HG02623 (cell line): Measurements from ENCODE around the gene PRRT2.
"Not testable (repeated sequence)": the region's sequence is repeated elsewhere in the genome, so short reads cannot be mapped to it uniquely, and the experiment has no call there.

Experiments used
- ATAC-seq: cut with Tn5 transposase; IDR thresholded peaks from one replicate; pipeline ENCODE4 v1.9.1; 2021; ENCODE audit warnings: moderate library complexity; ENCODE audit not compliant: unreplicated experiment

Gene PRRT2

DNA sequence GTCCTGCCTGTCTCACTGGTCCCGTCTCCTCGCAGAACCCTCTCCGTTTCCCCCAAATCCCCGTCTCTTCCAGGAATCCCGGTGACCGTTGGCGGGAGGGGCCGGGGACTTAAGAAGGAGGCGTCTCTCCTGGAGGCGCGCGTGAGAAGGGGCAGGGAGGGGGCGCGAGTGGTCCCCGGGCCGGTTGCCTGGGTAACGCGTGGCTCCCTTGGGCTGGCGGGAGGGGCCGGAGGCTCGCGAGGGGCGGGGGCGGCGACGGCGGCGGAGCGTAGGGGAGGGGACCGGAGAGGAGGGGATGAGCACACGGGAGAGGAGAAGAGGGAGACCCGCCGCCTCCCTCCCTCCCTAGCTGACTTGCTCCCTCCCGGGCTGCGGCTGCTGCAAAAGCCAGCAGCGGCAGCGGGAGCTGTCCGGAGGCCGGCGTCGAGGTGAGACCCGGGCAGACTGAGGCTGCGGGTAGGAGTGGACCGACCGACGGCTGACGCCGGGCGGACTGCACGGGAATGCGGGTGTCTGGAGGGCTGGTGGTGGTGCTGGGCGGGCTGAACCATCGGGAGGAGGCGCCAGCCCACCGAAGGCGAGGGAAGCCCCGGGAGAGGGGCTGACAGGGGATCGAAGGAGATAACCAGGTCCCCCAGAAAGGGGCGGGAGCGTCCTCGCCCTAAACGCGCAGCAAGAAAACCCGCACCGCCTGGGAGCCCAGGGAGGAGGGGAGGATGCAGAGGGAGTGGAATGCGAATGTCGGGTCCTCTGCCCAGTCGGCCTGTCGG, at the start of gene PRRT2:
TSS of gene PRRT2 (plus strand) at position 298 of the 770 bp plus-strand sequence. CDS start 862 bp downstream, outside the sequence.
- ATAC-seq: no peak

- ATAC-seq: no peak
Measured at GRCh38 chr16:29763326-29763725, 48.7 kb upstream of the PRRT2 start.

- no peak for ATAC-seq
Measured at GRCh38 chr16:29765167-29766032, 46.6 kb upstream of the PRRT2 start.

- ATAC-seq: no peak
Measured at GRCh38 chr16:29766571-29766970, 45.4 kb upstream of the PRRT2 start.

GRCh38 chr16:29767062-29767461, 44.9 kb upstream of the PRRT2 start:
- ATAC-seq: no peak

DNA sequence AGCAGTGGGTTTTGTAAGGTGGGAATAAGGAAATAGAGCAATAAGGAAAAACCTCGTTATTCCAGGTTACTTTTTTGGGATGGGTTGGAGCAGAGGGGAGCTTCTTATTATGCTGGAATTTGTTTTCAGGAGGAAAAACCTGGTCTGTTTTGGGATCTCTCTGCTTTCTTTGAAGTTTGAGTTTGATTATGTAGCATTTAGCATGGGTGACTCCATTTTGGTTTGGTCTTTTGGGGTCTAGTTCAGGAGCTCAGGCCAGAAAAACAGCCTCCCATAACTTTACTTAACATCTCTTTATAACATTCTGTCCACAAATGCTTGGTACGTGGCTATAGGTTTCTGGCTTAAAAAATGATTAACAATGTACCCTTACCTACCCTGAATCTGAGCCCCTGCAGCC, 42.5 kb upstream of the PRRT2 start:
- no peak for ATAC-seq

DNA sequence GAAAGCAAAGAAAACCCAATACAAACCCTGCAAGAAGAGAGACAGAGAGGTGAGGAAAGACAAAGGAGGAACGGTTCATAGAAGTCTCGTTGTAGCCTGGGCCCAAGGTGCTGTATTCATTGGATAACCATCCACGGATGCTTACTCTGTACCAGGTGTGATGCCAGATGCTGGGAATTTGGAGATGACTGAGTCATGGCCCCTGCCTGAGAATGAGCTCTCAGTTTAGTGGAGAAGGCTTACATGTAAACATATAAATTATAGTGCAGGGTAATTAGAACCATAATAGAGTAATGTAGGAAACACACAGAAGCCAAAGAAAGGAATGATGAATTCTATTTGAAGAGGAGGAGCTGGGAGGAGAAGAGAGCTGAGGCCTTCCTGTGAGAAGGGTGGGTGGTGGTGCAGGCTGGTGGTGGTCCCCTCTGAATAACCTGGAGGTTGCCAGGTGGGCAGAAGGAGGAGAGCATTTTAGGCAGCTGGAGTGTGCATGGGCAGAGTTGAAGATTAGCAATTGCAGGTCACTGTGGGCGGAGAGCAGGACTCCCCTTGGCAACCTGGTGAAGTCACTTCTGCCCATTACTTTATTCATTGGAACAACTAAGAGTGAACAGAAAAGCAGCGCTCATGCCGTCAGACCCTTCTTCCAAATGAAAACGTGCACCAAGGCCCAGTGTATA, 41.6 kb upstream of the PRRT2 start:
- no peak for ATAC-seq

GRCh38 chr16:29772330-29772729, 39.7 kb upstream of the PRRT2 start:
- ATAC-seq: not testable (repeated sequence)

DNA sequence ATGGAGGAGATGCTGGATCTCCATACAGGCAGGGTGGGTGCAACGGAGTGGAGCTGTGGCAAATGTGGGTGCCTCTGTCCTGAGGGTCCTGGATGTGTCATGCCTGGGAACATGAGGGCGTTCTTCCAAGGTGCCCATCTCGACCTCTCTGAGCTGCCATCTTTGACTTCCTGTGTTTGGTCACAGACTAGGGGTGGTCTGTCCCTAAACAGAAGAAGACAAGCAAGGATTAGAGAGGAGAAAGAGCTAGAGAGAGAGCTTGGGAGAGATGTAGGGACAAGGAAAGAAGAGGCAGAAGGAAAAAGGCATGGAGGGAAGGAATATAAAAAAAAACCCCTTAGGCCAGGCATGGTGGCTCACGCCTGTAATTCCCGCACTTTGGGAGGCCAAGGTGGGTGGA, 37.3 kb upstream of the PRRT2 start:
- ATAC-seq: no peak

DNA sequence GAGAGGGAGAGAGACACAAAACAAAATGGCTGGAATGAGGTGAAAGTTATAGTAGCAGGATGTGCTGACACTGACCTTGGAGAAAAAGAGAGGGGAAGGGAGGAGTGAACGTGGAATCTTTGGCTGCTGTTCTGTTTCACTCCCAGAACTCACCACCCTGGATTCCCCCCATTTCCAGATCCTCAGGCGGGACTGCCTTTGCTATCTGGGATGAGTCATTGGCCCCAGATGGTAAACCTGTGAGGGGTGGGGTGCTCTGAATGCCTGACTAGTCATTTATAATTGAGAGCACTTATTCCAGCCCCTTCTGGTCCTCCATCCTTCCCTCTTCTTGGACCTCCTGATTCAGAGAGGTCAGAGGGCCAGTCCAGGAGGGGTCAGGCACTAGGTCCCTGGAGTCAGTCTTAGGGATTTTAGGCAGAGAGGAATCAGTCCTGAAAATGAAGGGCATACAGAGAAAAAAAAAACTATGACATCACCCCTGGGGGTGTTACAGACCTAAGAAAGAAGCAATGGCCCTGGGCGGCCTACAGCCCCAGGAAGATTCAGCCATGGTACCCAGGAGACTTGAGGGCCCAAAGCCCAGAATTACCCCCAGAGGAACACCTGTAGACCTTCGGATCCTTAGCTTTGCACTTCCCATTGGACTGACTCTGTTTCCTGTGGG, 36.1 kb upstream of the PRRT2 start:
- no peak for ATAC-seq

GRCh38 chr16:29777576-29778350, 34.2 kb upstream of the PRRT2 start, which contains the start of gene ZG16:
Gene ZG16 (plus strand): TSS chr16:29778256. CDS start chr16:29779267, 1,011 bp downstream.
- no peak for ATAC-seq

GRCh38 chr16:29779474-29779873, 32.5 kb upstream of the PRRT2 start:
- ATAC-seq: no peak

DNA sequence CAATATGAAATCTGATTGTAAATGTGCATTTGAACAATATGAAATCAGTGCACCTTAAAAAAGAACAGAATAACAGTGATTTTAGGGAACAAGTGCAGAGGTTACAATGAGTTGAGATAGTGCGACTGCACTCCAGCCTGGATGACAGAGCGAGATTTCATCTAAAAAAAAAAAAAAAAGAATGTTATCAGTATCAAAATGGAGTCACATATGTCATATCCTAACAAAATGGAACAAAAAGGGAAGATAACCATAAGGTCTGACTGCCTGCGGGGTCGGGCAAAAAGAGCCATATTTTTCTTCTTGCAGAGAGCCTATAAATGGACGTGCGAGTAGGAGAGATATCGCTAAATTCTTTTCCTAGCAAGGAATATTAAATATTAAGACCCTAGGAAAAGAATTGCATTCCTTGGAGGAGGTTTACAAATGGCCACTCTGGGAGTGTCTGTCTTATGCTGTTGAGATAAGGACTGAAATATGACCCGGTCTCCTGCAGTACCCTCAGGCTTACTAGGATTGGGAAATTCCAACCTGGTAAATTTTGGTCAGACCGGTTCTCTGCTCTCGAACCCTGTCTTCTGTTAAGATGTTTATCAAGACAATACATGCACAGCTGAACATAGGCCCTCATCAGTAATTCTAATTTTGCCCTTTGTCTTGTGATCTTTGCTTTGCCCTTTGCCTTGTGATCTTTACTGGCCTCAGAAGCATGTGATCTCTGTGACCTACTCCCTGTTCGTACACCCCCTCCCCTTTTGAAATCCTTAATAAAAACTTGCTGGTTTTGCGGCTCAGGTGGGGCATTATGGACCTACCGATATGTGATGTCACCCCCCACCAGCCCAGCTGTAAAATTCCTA, 28.7 kb upstream of the PRRT2 start:
- not testable (repeated sequence) for ATAC-seq

GRCh38 chr16:29784157-29784556, 27.8 kb upstream of the PRRT2 start:
- no peak for ATAC-seq

DNA sequence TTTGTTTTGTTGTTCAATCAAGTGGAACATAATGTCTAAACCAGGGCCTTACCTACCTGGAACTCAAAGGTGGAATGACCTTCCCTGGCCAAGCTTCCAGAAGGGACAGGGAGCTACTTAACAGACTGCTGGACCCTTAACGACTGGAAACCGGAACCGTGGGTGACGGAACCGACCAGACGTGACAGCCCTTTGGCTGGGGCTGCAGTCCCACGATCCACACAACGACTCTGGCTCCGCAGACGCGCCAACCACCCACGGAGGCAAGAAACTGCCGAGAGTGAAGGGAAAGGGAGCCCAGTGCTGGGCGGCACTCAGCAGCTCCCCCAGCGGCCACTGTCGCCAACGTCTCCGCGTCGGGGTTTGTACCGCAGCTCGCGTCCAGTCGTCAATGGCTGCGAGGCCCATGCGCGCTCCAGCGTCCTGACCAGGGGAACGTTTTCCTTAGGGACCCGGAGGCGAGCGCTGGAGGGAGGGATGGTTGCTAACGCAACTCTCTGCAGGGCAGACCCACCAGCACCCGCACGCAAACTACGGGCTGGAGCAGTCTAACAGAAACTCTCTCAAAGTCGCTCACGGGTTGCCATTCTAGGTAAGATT, 27.0 kb upstream of the PRRT2 start:
- ATAC-seq: no peak

DNA sequence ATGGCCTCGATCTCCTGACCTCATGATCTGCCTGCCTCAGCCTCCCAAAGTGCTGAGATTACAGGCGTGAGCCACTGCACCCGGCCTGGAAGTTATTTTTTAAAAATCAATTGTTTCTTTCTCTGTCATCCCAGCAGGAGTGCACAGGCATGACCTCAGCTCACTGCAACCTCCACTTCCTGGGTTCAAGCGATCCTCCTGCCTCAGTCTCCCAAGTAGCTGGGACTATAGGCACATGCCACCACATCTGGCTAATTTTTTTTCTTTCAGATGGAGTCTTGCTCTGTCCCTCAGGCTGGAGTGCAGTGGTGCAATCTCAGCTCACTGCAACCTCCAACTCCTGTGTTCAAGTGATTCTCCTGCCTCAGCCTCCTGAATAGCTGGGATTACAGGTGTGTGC, 24.8 kb upstream of the PRRT2 start:
- ATAC-seq: not testable (repeated sequence)

DNA sequence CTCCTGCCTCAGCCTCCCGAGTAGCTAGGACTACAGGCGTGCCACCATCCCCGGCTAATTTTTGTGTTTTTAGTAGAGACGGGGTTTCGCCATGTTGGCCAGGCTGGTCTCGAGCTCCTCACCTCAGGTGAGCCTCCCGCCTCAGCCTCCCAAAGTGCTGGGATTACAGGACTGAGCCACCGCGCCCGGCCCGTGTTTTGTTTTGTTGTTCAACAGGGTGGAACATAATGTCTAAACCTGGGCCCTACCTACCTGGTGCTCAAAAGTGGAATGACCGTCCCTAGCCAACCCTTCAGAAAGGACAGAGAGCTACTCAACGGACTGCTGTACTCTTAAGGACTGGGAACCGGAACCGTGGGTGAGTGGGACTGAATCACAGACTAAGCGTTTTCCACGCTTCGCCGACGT, 22.2 kb upstream of the PRRT2 start:
- ATAC-seq: no peak

GRCh38 chr16:29790183-29790948, 21.6 kb upstream of the PRRT2 start, which contains the start of gene KIF22:
Gene KIF22 (plus strand): TSS chr16:29790751. CDS start chr16:29790760, 9 bp downstream.
- ATAC-seq: peak; percentile 88
